NCI-H146 treated with DMSO at 0.1 percent for 48 hours (cell line): ENCODE data around the gene XKR7.

Source experiments
- DNase-seq: peaks from one replicate; lab custom pipeline; 2025; ENCODE audit not compliant: unreplicated experiment; lab: John Stamatoyannopoulos, UW

The XKR7 gene

DNA sequence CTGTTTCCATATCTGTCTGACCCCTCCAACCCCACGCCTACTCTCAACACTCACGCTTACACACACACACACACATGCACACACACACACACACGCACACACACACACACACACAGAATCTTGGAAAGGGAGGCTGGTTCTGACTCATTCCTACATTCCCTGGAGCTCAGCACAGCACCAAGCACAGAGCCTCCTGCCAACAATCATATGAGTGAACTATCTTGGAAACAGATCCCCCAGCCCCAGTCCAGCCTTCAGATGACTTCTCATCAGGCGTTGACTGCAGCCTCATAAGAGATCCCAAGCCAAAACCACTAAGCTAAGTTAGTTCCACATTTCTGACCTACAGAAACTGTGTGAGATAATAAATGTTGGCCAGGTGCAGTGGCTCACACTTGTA, 70.0 kb downstream of the XKR7 start:
- no peak for DNase-seq

DNA sequence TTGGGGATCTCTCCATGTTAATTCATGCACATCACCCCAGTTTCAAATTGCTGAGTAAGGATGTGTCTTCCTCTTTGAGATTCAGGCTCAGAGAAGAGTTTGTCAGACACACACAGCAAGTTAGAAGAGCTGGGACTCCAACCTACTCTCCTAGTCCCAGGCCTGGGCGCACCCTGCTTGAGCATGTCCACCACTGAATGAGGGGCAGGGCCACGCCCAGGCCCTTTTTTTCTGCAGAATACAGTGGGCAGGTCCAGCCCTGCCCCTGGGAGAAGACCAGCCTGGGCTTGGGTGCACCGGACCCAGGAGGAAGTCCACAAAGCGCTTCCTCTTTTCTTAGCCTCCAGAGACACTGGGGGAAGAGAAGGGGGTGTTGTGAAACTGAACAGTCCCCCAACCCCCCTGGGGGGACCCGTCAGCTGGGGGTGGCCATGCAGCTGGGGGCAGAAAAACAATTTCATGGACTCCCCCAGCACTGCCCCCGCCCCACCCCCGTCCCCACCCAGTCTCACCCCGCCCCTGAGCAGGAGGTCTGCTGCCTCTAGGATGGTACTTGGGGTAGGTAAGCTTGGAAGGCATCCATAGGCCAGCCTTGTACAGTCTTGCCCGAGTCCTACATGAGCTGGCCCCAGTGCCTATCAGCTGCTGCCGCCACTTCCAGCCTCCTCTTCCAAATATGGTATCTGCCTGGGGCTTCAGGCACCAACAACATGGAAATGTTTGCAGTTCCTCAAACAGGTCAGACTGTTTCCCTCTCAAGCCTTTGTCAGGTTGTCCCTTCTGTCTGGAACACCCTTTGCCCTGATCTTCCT, 72.4 kb downstream of the XKR7 start:
- DNase-seq, result no peak

DNA sequence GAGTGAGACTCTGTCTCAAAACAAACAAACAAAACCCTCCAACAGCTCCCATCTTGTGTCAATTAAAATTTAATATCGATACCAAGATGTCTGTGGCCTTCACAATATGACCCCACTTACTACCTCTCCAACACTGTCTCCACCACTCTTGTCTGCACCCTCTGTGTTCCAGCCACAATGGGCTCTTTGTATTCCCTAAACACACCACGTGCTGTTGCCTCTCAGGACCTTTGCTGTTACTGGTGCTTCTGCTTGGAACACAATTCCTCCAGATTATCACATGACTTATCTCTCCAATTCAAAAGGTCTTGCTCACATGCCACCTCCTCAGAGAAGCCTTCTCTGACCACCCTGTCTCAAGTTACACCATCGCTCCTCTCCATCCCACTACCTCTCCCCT, 78.0 kb downstream of the XKR7 start:
- no peak for DNase-seq

DNA sequence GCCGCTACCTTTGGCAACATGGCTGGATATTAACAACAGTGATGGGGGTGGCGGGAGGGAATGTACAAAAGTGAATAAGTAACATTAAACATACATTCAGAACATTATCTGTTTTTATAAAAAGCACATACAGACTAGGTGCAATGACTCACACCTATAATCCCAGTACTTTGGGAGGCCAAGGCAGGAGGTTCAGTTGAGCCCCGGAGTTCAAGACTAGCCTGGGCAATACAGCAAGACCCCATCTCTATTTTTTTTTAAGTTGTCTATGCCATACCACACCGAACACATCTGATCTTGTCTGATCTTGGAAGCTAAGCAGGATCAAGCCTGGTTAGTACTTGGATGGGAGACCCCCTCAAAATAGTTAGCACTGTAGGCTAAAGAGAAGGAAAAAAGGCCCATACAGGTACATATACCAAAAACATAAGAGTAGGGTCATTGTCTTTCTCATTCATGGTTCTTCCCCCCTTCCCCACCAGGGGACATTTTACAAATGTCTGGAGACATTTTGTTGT, 82.4 kb downstream of the XKR7 start:
- DNase-seq, result no peak

DNA sequence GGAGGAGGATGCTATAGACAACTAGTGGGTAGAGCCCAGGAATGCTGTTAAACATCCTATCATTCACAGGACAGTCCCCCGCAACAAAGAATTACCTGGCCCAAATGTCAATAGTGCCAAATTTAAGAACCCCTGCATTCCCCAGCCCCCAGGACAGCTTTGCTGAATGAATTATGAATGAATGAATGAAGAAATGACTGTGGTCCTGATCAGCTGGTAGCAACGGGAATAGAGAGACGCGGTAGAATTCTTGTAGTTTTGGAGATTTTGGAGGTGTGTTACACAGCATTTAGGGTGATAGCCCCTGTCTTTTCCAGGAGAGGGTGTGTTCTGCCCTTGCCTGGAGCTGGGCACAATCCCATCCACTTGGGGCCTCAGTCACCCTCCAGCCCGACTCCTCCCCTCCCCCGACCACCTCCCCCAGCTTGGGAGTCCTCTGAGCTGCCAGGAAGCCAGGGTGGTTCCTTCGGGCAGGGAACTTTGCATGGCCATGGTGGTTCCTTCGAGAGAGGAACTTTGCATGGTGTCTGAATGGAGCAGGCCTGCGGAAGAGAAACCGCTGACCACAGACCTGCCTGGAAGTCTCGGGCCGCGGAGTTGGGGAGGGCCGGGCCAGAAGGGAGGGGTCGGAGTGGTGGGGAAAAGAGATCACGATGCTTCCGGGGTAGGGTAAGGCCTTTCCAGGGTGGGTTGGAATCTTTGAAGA, 83.1 kb downstream of the XKR7 start:
- DNase-seq, result no peak

DNA sequence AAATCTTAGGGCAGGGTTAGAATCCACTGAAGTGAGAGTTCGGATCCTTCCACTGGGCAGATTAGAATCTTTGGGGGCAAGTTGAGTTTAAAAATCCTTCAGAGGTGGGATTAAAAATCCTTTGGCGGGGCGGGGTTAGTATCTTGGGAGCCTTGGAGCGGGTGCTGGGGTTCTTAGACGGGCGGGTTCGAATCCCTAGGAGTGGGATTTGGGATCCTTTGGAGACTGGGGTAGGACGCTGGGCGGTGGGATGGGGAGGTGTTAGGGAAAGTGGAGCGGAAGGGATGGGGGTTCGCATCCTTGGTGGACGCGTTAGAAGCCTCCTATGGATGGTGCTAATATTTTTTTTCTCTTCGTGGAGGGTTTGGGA, 83.8 kb downstream of the XKR7 start:
- no peak for DNase-seq

DNA sequence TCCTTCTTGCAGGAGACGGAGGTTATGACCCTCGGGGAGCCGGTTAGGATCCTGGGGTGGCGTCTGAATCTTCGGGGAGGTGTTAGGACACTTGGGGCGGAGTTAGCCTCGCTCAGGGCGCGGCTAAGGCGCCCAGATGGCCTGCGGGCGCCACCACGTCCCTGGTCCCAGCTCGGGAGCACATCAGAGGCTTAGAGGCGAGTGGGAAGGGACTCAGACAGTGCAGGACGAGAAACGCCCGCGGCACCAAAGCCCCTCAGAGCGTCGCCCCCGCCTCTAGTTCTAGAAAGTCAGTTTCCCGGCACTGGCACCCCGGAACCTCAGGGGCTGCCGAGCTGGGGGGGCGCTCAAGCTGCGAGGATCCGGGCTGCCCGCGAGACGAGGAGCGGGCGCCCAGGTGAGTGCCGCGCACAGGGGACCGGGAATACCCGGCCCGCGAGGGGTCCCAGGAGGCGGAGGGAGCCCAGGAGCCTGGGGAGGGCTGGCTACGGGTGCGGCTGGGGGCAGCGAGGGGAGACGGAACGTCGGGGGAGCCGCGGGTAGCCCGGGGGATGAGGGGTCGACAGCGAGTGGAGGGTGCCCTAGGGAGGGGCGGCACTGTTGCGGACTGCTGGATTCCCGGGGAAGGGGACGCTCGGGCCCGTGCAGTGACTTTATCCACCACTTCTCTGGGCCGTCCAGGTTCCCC, 84.3 kb downstream of the XKR7 start, which contains the start of gene HCK:
TSS of gene HCK (plus strand) at position 153 of the 688 bp plus-strand sequence.
- no peak for DNase-seq

DNA sequence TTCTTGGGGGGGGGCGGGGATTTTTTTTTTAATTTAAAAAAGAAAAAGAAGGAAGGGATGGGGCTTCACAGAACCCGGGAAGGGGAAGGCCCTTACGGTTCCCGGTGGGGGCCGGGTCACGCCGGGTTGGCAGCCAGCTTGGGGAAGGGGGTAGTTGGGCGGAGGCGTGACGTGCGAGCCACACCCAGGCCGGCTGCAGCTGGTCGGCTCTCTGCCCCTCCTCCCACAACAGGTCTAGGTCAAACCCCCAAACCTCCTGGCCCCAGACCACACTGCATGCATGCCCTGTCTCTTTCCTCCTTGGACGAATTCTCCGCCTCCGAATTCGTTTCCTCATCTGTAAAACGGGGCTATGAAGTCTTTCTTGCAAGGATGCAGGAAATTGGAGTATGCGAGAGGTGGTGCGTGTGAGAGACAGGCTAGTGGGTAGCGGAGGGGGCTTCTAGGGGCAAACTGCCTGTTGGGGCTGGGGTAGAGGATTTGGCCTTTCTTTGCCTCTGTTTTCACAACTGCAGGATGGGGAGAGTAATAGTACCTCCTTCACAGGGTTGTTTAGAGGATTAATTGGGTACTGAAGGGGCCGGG, 84.9 kb downstream of the XKR7 start:
- DNase-seq, result no peak
